Dedifferentiated amniotic fluid mesenchymal stem cell (primary cell): Measurements from ENCODE around the gene GINS2.

Experiments
- DNase-seq: peaks from one replicate; pipeline ENCODE4 v3.0.0-alpha.2; 2016; ENCODE audit errors: extremely low spot score

Gene GINS2

GRCh38 chr16:85640254-85640558, 48.5 kb downstream of the GINS2 start:
- no peak for DNase-seq

- DNase-seq, result no peak
Measured at GRCh38 chr16:85639529-85640253, 49.1 kb downstream of the GINS2 start.

- no peak for DNase-seq
Measured at GRCh38 chr16:85638695-85639409, 49.9 kb downstream of the GINS2 start.

GRCh38 chr16:85637808-85638647, 50.7 kb downstream of the GINS2 start:
- DNase-seq, result no peak

- DNase-seq, result no peak
Measured at GRCh38 chr16:85637061-85637807, 51.5 kb downstream of the GINS2 start.

- DNase-seq, result no peak
Measured at GRCh38 chr16:85636234-85636812, 52.4 kb downstream of the GINS2 start.

GRCh38 chr16:85635545-85636140, 53.1 kb downstream of the GINS2 start:
- DNase-seq, result no peak

GRCh38 chr16:85634747-85635544, 53.8 kb downstream of the GINS2 start:
- DNase-seq, result no peak

- no peak for DNase-seq
Measured at GRCh38 chr16:85633888-85634287, 54.9 kb downstream of the GINS2 start.

GRCh38 chr16:85633438-85633743, 55.4 kb downstream of the GINS2 start:
- no peak for DNase-seq

GRCh38 chr16:85632709-85633437, 55.9 kb downstream of the GINS2 start:
- DNase-seq, result no peak

GRCh38 chr16:85631802-85632393, 56.9 kb downstream of the GINS2 start:
- DNase-seq, result no peak

- DNase-seq, result no peak
Measured at GRCh38 chr16:85631230-85631629, 57.5 kb downstream of the GINS2 start.

- DNase-seq, result no peak
Measured at GRCh38 chr16:85629853-85630252, 58.9 kb downstream of the GINS2 start.

- DNase-seq, result no peak
Measured at GRCh38 chr16:85629326-85629725, 59.4 kb downstream of the GINS2 start.

GRCh38 chr16:85628645-85629044, 60.1 kb downstream of the GINS2 start:
- DNase-seq, result no peak

- DNase-seq, result no peak
Measured at GRCh38 chr16:85628265-85628556, 60.5 kb downstream of the GINS2 start.

- DNase-seq, result no peak
Measured at GRCh38 chr16:85627526-85628264, 61.1 kb downstream of the GINS2 start.

GRCh38 chr16:85627089-85627488, 61.7 kb downstream of the GINS2 start:
- DNase-seq, result no peak
